Embryonic facial prominence (tissue), 1 donor: ENCODE measurements around the gene RAPGEF6.
"Not testable (repeated sequence)": the region's sequence is repeated elsewhere in the genome, so short reads cannot be mapped to it uniquely, and the experiment has no call there.

Source experiments
- DNase-seq: peaks from one replicate; pipeline ENCODE4 v3.0.0-alpha.2; 2016; ENCODE audit errors: extremely low spot score

Gene RAPGEF6

DNA sequence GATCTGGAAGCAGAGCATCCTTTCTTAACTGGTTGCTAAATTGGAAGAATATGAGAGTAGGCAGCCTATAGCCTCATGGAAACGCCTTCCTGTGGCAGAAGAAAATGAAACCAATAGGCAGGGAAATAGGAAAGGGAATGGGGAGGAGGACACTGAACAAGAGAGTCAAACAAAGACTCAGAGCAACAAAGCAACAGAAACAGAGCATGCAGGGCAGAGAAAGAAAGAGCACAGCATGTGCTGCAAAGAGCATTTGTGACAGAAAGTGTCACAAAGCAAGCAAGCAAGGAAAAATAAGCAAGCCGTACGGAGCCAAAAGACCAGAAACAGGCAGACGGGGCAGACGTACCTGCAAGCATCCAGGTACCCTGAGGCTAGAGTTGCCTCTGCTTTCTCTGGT lies 123.1 kb downstream of the RAPGEF6 start:
- DNase-seq = no peak

DNA sequence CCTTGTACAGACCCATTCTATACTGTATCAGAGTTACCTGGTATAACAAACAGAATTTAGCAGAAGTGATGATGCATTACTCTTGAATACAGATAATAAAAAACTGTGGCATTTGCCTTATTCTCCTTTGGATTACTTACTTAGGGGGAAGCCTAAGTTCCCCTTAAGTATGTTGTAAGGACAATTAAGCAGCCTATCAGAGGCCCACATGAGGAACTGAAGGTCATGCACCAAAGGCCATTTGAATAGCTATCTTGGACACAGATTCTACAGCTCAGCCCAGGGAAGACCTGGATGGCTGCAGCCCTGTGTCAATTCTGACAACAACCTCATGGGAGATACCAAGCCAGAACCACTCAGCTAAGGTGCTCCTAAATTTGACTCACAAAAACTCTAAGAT lies 125.2 kb downstream of the RAPGEF6 start:
- no peak for DNase-seq

- DNase-seq = no peak
These were observed 129.7 kb downstream of the RAPGEF6 start for GRCh38 chr5:131505237-131505908.

DNA sequence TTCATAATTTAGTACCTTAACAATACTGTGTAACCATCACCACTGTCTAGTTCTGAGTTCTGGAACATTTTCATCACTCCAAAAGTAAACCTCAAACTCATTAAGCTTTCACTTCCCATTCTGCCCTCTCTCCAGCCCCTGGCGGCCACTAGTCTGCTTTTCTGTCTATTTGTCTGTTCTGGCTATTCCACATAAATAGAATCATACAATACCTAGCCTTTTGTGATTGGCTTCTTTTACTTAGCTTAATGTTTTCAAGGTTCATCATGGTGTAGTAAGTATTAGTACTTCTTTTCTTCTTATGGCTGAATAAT lies 138.7 kb downstream of the RAPGEF6 start:
- DNase-seq = no peak

DNA sequence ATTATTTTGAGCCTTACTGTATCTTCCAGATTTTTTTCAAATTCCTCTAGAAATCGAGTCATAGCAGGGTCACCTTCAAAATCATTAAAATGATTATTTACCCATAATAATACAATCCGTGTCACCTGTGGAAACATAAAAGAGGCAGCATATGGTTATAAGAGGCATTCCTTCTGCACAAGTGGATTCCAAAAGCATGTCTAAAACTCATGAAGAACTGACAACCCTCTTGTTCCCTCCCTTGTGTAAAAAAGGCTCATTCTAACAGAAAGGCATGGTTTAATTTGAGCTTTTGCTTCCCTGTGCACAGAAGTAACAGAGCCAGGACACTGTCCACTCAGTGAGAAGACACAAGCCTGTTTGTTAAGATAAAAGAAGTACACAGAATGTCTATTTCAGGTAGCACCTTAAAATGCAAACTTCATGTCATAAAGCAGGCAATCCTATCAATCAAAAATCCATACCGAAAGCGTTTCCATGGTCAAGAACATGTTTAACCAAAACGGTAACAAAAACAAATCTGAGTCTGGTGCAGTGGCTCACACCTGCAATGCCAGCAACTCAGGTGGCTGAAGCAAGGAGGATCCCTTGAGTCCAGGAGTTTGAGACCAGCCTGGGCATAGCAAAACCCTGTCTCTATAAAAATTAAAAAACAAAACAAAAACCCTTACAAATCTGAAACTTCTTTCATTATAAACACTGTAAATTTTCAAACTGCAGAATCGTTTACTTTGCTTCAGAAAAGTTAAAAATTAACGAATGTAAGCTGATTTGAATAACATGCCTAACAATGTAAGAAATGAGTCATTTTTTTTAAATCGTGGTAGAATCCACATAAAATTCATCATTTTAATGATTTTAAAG lies 139.3 kb downstream of the RAPGEF6 start:
- no peak for DNase-seq

DNA sequence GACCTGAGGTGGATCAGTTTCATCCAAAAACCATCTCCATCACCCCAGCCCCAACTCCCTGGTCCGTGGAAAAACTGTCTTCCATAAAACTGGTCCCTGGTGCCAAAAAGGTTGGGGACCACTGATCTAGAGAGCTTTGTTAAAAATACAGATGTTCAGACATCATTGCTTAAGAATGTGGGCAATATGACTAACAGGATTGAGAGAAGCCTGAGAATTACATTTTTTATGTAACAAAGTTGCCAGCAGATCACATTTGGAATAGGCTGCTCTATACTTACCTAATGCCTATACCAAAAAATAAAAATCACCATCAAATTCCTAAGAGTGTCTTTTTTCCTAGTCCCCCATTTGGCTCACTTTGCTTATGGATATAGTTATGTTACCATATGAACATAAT lies 143.3 kb downstream of the RAPGEF6 start:
- DNase-seq = no peak

DNA sequence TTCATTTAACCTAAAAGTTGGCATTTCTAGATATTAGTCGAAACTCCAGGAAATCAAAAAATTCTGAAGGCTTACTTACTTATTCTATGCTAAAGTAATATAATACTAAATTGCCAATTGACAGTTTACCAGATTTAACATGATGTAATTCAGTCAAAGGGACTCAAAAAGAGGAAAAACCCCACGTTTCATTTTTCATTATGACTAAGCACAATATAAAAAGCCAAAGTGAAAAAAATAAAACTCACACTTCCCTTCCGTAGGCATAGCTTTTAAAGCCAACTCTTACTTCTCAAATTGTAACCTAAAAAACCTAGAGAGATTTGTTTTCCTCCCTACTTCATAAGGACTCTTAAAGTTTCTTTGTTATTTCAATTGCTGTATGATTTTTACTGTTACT lies 146.6 kb downstream of the RAPGEF6 start:
- no peak for DNase-seq

GRCh38 chr5:131487371-131487770 lies 147.7 kb downstream of the RAPGEF6 start:
- not testable (repeated sequence) for DNase-seq

GRCh38 chr5:131482617-131483016 lies 152.4 kb downstream of the RAPGEF6 start:
- no peak for DNase-seq

DNA sequence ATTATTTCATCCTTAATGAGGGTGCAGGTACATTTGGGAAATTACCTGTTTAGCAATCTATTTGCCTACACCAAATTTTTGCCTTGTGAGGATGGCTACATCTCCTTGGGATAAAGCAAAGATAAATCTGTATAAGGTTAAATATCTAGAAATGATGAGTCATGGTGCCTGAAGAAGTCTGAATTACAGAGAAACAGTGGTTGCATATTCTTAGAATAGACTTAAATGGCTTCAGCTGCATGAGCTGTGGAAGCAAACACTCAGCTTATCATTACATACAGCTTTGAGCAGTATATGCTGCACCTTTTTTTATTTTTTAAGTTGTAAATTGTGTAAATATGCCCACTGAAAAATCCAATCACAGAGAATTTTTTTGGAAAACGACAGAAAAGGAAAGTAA lies 153.5 kb downstream of the RAPGEF6 start:
- no peak for DNase-seq

DNA sequence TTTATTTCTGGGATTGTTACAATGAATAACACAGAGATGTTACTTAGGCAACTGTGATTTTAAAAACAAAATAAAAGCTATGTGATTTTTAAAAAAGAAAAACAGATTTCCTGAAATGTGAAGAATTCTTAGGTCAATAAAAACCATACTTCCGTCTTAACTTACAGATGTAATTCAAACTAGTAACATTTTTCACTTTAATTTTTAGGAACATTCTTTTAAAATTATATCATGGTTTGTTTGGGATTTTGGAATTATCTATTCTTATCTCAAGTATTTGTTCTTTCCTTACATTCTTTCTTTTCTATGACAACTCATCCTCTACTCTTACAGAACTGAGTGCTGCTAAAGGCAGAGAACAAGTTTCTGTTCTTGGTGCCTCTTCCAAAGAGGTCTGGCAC lies 159.5 kb downstream of the RAPGEF6 start:
- no peak for DNase-seq

GRCh38 chr5:131473731-131474130 lies 161.3 kb downstream of the RAPGEF6 start:
- DNase-seq = no peak

DNA sequence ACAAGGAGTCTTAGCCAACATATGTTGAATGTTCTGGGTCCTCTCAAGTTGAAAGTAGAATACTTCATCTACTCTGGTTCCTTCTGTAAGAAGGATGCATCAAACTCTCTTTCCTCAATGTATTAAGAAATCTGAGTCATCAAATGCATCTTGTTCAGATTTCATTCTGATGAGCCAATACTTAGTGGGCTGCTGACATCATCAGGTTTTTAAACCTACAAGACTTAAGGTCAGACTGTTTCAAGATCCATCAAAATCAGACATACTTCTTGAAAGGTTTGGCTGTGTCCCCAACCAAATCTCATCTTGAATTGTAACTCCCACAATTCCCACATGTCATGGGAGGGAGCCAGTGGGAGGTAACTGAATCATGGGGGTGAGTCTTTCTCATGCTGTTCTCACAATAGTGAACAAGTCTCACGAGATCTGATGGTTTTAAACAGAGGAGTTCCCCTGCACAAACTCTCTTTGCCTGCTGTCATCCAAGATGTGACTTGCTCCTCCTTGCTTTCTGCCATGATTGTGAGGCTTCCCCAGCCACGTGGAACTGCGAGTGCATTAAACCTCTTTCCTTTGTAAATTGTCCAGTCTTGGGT lies 168.8 kb downstream of the RAPGEF6 start:
- no peak for DNase-seq

DNA sequence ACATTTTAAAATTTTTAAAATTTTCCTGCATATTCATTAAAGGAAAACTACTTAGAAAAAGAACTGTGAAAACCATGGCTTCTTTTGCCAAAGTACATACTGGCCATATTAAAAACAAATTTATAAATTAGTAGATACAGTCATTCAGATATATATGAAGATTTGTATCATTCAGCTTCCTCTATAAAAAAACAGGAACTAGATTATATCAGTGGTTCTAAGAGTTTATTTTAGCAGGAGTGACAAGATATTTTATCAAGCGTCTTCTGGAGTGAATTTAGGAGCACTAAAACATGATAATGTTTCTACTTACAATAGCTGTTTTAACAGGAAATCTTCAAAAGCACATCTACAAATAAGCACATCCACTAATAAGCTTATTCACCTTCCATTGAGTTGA lies 171.4 kb downstream of the RAPGEF6 start:
- no peak for DNase-seq

GRCh38 chr5:131462454-131462853 lies 172.6 kb downstream of the RAPGEF6 start:
- DNase-seq = no peak

DNA sequence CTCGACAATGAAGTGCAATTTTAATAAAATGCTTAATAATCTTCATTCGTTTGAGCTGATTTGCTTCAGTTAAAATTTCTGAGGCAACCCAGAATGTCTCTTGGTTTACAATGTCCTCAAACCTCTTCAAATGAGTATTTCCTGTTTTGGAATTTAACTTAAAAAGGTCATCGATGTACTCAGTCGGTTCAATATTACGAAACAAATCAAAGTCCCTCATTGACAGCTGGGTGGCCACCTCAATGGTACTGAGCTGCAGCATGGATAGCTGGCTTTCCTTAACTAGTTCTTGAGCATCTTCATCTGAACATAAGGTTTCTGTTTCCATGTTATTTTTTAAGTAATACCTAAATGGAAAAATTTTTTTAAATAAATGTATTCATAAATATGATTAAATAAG lies 173.3 kb downstream of the RAPGEF6 start:
- DNase-seq = no peak

- DNase-seq = no peak
These were observed 174.0 kb downstream of the RAPGEF6 start for GRCh38 chr5:131460867-131461572.

- no peak for DNase-seq
These were observed 174.9 kb downstream of the RAPGEF6 start for GRCh38 chr5:131460133-131460532.

DNA sequence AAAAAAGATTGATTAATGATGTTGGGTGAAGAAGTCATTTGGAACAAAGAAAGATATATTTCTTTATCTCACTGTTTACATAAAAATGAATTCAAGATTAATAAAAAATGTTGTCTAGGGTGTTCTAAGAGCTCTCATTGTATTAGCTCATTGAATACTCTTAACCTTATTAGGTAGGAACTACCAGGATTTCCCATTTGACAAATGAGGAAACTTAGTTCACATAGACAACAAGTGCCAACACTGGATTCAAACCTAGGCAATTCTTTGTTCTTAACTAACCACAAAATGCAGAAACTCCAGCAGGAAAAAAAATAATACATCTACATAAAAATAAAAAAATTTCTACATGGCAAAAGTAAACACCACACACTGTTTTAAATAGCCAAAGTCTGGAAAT lies 175.8 kb downstream of the RAPGEF6 start:
- DNase-seq = no peak

GRCh38 chr5:131457193-131457592 lies 177.8 kb downstream of the RAPGEF6 start:
- no peak for DNase-seq

GRCh38 chr5:131450941-131451340 lies 184.1 kb downstream of the RAPGEF6 start:
- DNase-seq = no peak

- no peak for DNase-seq
These were observed 193.8 kb downstream of the RAPGEF6 start for GRCh38 chr5:131441184-131441583.
